ENCODE data around the gene ADM5. TPM values are rescaled to one million over a fixed set of nuclear protein-coding genes. Genes with fewer than 3 reads are reported as not detected.
A peak's percentile ranks its signal among the peaks of the same experiment; 100 is the strongest.

ADM5 gene
- total RNA-seq, 4 donors from 2014 or later, result 0.91 to 2.8 (median 1.8) TPM

DNA sequence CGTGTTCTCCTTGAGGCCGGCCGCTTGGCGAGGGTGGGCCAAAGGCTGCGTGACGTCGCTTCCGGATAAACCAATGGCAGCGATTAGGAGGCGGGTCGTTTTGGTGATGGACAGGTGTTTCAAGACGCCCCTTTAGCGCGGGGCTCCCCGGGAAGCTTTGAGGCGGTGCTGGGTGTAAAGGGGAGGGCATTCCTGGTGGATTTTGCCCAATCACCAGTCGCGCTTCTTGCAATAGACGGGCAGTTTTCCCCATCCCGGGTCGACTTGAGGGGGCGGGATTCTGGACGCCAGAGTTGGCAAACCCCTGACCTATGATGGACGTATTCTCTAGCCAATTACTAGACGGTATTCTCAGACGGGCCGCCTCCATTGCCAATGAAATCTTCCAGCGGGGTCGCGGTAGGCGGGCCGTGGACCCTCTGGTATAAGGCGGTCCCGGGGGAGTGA lies 12.6 kb upstream of the ADM5 start:
- 0% methylated on average over 7 to 15 of the region's 34 CpGs for WGBS, 2 donors
- H3K9me3 ChIP-seq, result no peaks in the 10 kb centered on the region
- H3K27me3 ChIP-seq, result no peaks in the 10 kb centered on the region
- intact Hi-C loops (cut with DNase I), result loop anchor here (10.0 kb wide), 1 partner anchor 102 kb away; no protein-coding TSS in a partner anchor
- peaks cover 4 to 11% (median 6%) of the 10 kb centered on the region in 3 donors for H3K36me3 ChIP-seq
- peaks cover 29 to 64% (median 40%) of the 10 kb centered on the region in 3 donors for H3K4me1 ChIP-seq
- peak overlapping the region; percentile 82 to 100 (median 92) for H3K4me3 ChIP-seq
- DNase-seq, result peak; percentile 98
- TF ChIP-seq, protein P1, sequence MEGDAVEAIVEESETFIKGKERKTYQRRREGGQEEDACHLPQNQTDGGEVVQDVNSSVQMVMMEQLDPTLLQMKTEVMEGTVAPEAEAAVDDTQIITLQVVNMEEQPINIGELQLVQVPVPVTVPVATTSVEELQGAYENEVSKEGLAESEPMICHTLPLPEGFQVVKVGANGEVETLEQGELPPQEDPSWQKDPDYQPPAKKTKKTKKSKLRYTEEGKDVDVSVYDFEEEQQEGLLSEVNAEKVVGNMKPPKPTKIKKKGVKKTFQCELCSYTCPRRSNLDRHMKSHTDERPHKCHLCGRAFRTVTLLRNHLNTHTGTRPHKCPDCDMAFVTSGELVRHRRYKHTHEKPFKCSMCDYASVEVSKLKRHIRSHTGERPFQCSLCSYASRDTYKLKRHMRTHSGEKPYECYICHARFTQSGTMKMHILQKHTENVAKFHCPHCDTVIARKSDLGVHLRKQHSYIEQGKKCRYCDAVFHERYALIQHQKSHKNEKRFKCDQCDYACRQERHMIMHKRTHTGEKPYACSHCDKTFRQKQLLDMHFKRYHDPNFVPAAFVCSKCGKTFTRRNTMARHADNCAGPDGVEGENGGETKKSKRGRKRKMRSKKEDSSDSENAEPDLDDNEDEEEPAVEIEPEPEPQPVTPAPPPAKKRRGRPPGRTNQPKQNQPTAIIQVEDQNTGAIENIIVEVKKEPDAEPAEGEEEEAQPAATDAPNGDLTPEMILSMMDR (IDR thresholded peaks at IDR 0.05), result peak in 1 of 6 experiments; percentile 15
- TF ChIP-seq POLR2A (IDR thresholded peaks at IDR 0.05), result no peak
- peak overlapping the region; percentile 92 to 97 (median 96) for H3K27ac ChIP-seq

DNA sequence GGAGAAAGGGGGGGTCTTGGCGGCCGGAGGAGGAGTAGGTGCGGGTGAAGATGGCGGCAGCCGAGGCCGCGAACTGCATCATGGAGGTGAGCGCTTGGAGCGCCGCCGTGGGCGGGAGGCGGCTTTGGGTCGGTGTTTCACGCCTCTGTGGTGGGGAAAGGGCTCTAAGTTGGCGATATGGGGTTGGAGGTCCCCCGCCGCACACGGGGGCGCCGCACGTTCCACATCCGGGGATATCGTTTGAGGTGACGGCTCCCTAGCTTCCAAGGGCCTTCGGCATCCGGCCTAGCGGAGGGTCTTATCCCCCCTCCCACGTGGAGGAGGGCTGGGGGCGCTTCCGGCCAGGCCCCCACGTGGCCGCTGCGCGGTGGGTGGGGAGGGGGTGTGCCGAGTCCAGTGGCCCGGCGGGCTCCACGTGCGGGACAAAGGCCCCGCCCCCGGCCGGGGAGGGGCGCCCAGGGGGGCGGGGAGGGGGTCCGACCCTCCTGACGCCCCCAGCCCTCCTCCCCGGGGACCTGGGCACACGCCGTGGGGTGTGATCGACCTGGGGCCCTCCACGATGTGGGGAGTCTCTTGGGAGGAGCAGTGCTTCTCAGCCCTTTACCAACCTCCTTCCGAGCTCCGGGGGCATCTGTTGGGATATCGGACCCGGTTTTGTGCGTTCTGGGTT lies 12.0 kb upstream of the ADM5 start, which contains the start of gene PRMT1:
TSS of gene PRMT1 (plus strand) at position 41 of the 670 bp plus-strand sequence. CDS start at position 51, 10 bp downstream.
- Histone ChIP-seq H3K27ac (peak within 1 kb of the TSS; percentile 92 to 97 (median 96)), H3K4me3 (peak within 1 kb of the TSS; percentile 82 to 100 (median 92)), H3K36me3 (peaks cover 9 to 17% (median 11%) of the 10 kb centered on the region in 3 donors), H3K27me3 (no peaks in the 10 kb centered on the region), H3K4me1 (peaks cover 29 to 60% (median 37%) of the 10 kb centered on the region in 3 donors), H3K9me3 (no peaks in the 10 kb centered on the region)
- no peak for DNase-seq
- WGBS, 2 donors, result 0% methylated on average over 5 to 7 of the region's 57 CpGs
- intact Hi-C loops (cut with DNase I), result loop anchor here (10.0 kb wide), 1 partner anchor 103 kb away; no protein-coding TSS in a partner anchor
- TF ChIP-seq, protein P1 (IDR thresholded peaks at IDR 0.05), result no peak
- peak in 3 of 4 donors; percentile 52 to 89 (median 87) for TF ChIP-seq POLR2A (IDR thresholded peaks at IDR 0.05)

DNA sequence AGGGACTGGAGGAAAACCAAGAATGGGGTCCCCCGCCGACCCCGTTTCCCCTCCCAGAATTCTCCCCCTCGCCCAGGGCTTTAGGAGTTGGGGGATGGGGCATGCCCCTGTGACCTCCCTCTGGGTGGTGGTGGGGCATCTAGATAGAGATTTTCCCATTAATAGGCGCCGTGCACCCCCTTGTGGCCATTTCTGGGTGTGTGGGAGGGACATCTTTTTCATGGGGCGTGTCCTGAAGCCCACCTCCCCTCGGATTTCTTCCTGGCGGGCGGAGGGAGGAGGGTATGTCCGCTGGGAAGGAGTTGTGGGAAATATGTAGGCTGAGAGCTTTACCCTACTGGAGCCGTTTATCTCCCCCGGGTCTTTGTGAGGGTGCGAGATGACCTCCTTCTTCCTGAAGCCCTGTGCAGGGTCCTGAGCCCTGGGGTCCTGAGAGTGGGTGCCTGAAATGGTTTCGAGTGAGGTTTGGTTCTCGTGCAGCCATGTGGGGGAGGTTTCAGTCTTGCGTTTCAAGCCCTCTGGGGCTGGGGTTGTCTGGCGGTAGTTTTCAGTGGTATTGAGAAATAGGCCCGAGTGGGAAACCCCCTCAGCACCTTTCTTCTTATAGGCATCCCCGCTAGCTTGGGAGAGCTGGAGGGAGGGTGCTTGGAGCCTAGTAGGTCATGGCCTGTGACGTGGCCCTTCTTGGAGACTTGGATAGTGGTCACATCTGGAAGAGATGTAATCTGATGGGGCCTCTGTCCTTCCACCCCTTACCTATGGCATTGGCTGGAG lies 11.3 kb upstream of the ADM5 start:
- WGBS, 2 donors, result 2% methylated on average over 7 to 8 of the region's 21 CpGs
- Histone ChIP-seq H3K27me3 (no peaks in the 10 kb centered on the region), H3K4me1 (peaks cover 29 to 57% (median 37%) of the 10 kb centered on the region in 3 donors), H3K27ac (peak overlapping the region; percentile 92 to 97 (median 96)), H3K36me3 (peaks cover 11 to 24% (median 16%) of the 10 kb centered on the region in 3 donors), H3K4me3 (peak overlapping the region; percentile 82 to 100 (median 92)), H3K9me3 (no peaks in the 10 kb centered on the region)
- TF ChIP-seq POLR2A (IDR thresholded peaks at IDR 0.05), result no peak
- TF ChIP-seq, protein P1 (IDR thresholded peaks at IDR 0.05), result peak; percentile 43 to 74 (median 64)
- DNase-seq, result no peak
- intact Hi-C loops (cut with DNase I), result loop anchor here (10.0 kb wide), 1 partner anchor 103 kb away; no protein-coding TSS in a partner anchor

DNA sequence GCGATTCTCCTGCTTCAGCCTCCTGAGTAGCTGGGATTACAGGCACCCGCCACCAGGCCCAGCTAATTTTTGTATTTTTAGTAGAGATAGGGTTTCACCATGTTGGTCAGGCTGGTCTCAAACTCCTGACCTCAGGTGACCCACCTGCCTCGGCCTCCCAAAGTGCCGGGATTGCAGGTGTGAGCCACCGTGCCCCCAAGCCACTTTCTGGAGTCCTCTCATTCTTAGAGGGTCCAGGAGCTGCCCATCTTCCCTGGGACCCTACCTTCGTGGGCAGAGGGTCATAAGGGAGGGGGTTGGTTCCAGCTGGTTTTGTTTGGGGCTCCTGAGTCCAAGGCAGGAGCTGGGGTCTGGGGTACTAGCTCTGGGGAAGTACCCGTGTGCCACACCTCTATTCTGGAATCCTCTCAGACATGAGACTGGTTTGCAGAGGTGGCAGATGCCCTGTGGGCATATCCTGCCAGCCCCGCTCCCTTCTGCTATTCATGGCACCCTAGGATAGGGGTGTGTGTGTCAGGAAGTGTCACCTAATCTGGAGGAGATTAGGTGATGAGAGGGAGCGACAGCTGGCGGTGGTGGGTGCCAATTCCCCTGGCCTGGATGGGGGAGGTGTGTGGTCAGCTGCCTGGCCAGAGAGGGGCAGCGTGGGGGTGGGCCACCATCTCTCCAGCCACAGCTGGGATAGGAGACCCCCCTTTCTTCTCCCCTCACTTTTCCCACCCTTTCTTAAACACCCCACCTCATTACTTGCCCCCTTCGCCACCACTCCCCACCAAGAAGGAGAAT lies 10.2 kb upstream of the ADM5 start:
- Histone ChIP-seq H3K9me3 (no peaks in the 10 kb centered on the region), H3K4me1 (peaks cover 29 to 57% (median 37%) of the 10 kb centered on the region in 3 donors), H3K4me3 (peak overlapping the region in 1 of 4 donors; percentile 0), H3K27ac (peak overlapping the region in 3 of 4 donors; percentile 69 to 97 (median 97)), H3K27me3 (no peaks in the 10 kb centered on the region), H3K36me3 (peaks cover 16 to 35% (median 24%) of the 10 kb centered on the region in 3 donors)
- WGBS, 2 donors, result 36 to 44% methylated on average over 7 to 11 of the region's 12 CpGs
- DNase-seq, result no peak
- intact Hi-C loops (cut with DNase I), result loop anchor here (10.0 kb wide), 1 partner anchor 104 kb away; no protein-coding TSS in a partner anchor
- TF ChIP-seq, protein P1 (IDR thresholded peaks at IDR 0.05), result no peak
- TF ChIP-seq POLR2A (IDR thresholded peaks at IDR 0.05), result no peak
